B cell (primary cell): ENCODE measurements around the gene NUP88. TPM values are rescaled to one million over a fixed set of nuclear protein-coding genes. Genes with fewer than 3 reads are reported as not detected.

Experiments
- ATAC-seq: fragments of 200-7000 bp; cut with Tn5 transposase; one replicate; pipeline ENCODE4 v1.10.0; 2021; ENCODE audit warnings: low read depth, mild to moderate bottlenecking, moderate number of reproducible peaks, moderate library complexity
- CTCF ChIA-PET: fragments of 350-600 bp; sonication (Branson Sonifier 250); formaldehyde crosslinking; loops from one replicate; lab custom pipeline; 2021; ENCODE audit warnings: antibody characterized with exemption, inconsistent platforms; lab: Charles Lee
- POLR2A ChIA-PET: fragments of 350-600 bp; sonication (Branson Sonifier 250); formaldehyde crosslinking; loops from one replicate; lab custom pipeline; 2021; ENCODE audit warnings: antibody characterized with exemption; lab: Charles Lee
- DNase-seq: peaks from one replicate; pipeline ENCODE4 v3.0.0; 2013
- H2AFZ ChIP-seq: 2 replicates; pipeline ENCODE4 v1.6.1; 2012; ENCODE audit warnings: mild to moderate bottlenecking, low read depth, low read length; ENCODE audit not compliant: insufficient read depth, poor library complexity, severe bottlenecking
- H3K27ac ChIP-seq, 2 donors: 1 replicate in 1 of 2; 2 replicates in 1 of 2; pipeline ENCODE4 v1.5.1; 2012 to 2013; ENCODE audit warnings: low read length in 2 of 2, mild to moderate bottlenecking in 2 of 2, moderate library complexity in 1 of 2
- H3K27me3 ChIP-seq, 4 experiments: fragments of 200-600 bp in 1 of 4; sonication (generic) in 1 of 4; replicated peaks in 1 of 4; 1 replicate in 2 of 4; 2 replicates in 2 of 4; pipeline versions ENCODE4 v1.6.1 to v1.7.0; 2013 to 2016; ENCODE audit warnings: low read length in 3 of 4, mild to moderate bottlenecking in 2 of 4, mixed read lengths in 1 of 4, moderate library complexity in 1 of 4; ENCODE audit not compliant: insufficient read depth in 4 of 4, control insufficient read depth in 3 of 4; ENCODE audit errors: control extremely low read depth in 1 of 4
- H3K36me3 ChIP-seq, 2 experiments: replicated peaks in 1 of 2; 1 replicate in 1 of 2; 2 replicates in 1 of 2; pipeline versions ENCODE4 v1.6.1 to v1.7.1; 2013; ENCODE audit warnings: low read length in 1 of 2; ENCODE audit not compliant: insufficient read depth in 2 of 2, control insufficient read depth in 1 of 2; ENCODE audit errors: control extremely low read depth in 1 of 2, extremely low read depth in 1 of 2
- H3K4me1 ChIP-seq, 2 donors: fragments of 200-600 bp in 1 of 2; sonication (generic) in 1 of 2; 1 replicate in 1 of 2; 2 replicates in 1 of 2; pipeline versions ENCODE4 v1.5.1 to v1.6.1; 2013 to 2017; ENCODE audit warnings: low read length in 2 of 2; ENCODE audit not compliant: control insufficient read depth in 2 of 2, insufficient read depth in 2 of 2
- H3K4me2 ChIP-seq: replicated peaks from 2 replicates; pipeline ENCODE3; 2012; ENCODE audit warnings: mild to moderate bottlenecking, low read depth, low read length; ENCODE audit not compliant: poor library complexity, severe bottlenecking
- H3K4me3 ChIP-seq, 5 experiments: fragments of 200-600 bp in 1 of 5; sonication (generic) in 1 of 5; 1 replicate in 3 of 5; 2 replicates in 2 of 5; pipeline versions ENCODE4 v1.5.1 to v1.7.0; 2011 to 2016; ENCODE audit warnings: low read length in 4 of 5, mild to moderate bottlenecking in 4 of 5, low read depth in 2 of 5, control low read depth in 1 of 5, moderate library complexity in 1 of 5; ENCODE audit not compliant: insufficient read depth in 1 of 5; ENCODE audit errors: control extremely low read depth in 1 of 5, extremely low read depth in 1 of 5
- H3K79me2 ChIP-seq: fragments of 200-600 bp; sonication (generic); one replicate; pipeline ENCODE4 v1.6.0; 2016; ENCODE audit warnings: low read length; ENCODE audit not compliant: control insufficient read depth, insufficient read depth
- H3K9ac ChIP-seq: fragments of 200-600 bp; sonication (generic); 2 replicates; pipeline ENCODE4 v1.6.1; 2017; ENCODE audit warnings: mild to moderate bottlenecking, low read length, moderate library complexity
- H3K9me3 ChIP-seq, 3 donors: one replicate each; pipeline versions ENCODE4 v1.6.1 to v1.7.1; 2013; ENCODE audit warnings: low read length in 2 of 3; ENCODE audit not compliant: control insufficient read depth in 2 of 3, insufficient read depth in 1 of 3; ENCODE audit errors: control extremely low read depth in 1 of 3
- H4K20me1 ChIP-seq: 2 replicates; pipeline ENCODE4 v1.6.0; 2012; ENCODE audit warnings: mild to moderate bottlenecking, low read length; ENCODE audit not compliant: insufficient read depth, control insufficient read depth, poor library complexity, severe bottlenecking
- H3K27ac Mint-ChIP-seq: one replicate; pipeline ENCODE4 v1.8.0; 2021; ENCODE audit warnings: mixed read lengths
- H3K27me3 Mint-ChIP-seq: one replicate; pipeline ENCODE4 v1.8.0; 2021; ENCODE audit warnings: mixed read lengths
- H3K4me1 Mint-ChIP-seq: one replicate; pipeline ENCODE4 v1.8.0; 2021; ENCODE audit warnings: mixed read lengths
- H3K4me3 Mint-ChIP-seq: one replicate; pipeline ENCODE4 v1.8.0; 2021; ENCODE audit warnings: mixed read lengths
- H3K9me3 Mint-ChIP-seq: one replicate; pipeline ENCODE4 v1.8.0; 2022; ENCODE audit warnings: mixed read lengths; ENCODE audit not compliant: insufficient read depth
- EZH2 ChIP-seq: IDR thresholded peaks from 2 replicates; pipeline ENCODE4 v1.6.1; 2012; ENCODE audit warnings: borderline replicate concordance, low read depth, mild to moderate bottlenecking, moderate library complexity, low read length; ENCODE audit not compliant: insufficient read depth, poor library complexity, severe bottlenecking
- WGBS: methylation state at CpG from one replicate; pipeline ENCODE4 v1.1.5; 2013; ENCODE audit warnings: missing lambda C conversion rate; ENCODE audit not compliant: insufficient coverage; 5-methylcytosine and 5-hydroxymethylcytosine counted together
- intact Hi-C: fragments of 100-400 bp; cut with micrococcal nuclease; formaldehyde crosslinking; loops from one replicate; pipeline ENCODE4 v1.10.0; 2022
- polyA plus RNA-seq: library from polyadenylated mRNA; depleted of rRNA; stranded (reverse); fragments of >200 nt; gene quantifications from 2 replicates; pipeline ENCODE4 v1.2.3, GENCODE V29; 2012
- total RNA-seq, 2 donors: library from RNA; stranded (reverse); fragments of 120-200 nt in 1 of 2; gene quantifications; 1 replicate in 1 of 2; 2 replicates in 1 of 2; pipeline versions ENCODE4 v1.2.3 to v1.2.4, GENCODE V29; 2013 to 2022
- TF ChIP-seq, protein P1 (sequence below): fragments of 200-600 bp; IDR thresholded peaks from one replicate; pipeline ENCODE4 v1.8.0; 2022; ENCODE audit warnings: antibody characterized with exemption, mild to moderate bottlenecking

Gene NUP88
- total and polyA plus RNA-seq, 2 donors (not counting 1 experiment from before 2014, with no cell fraction given): 214 to 221 TPM

DNA sequence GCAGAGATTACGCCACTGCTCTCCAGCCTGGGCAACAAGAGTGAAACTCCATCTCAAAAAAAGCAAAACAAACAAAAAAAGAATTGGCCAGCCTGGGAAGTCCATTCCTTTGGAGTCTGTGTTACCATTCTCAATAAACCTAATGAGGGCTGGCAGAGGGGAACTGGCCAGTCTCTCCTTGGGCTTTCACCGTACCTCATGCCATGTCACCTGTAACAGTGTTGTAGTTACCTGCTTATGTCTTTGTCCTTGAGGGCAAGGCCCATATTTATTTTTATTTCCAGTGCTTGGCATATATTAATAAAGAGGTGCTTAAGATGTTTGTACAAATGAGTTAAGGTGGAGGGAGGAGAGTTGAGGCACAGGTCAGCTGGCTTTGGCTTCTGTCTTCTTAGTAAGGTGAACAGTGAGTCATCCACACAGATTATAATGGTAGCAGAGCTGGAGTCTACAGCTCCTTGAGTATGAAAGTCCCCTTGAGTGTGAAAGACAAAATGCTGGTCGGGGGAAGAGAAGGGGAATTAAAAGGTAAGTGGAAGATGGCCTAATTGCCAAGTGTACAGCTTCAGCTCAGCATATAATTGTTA lies 11.0 kb upstream of the NUP88 start:
- H3K27ac Mint-ChIP-seq: no peak overlapping the region
- no peaks in the 10 kb centered on the region for H3K27me3 ChIP-seq
- no peak for DNase-seq
- no peaks in the 10 kb centered on the region for H3K9me3 Mint-ChIP-seq
- no peaks in the 10 kb centered on the region for H3K4me1 ChIP-seq
- ATAC-seq: no peak
- H4K20me1 ChIP-seq: peaks cover 43% of the 10 kb centered on the region
- H3K4me2 ChIP-seq: no peak overlapping the region
- TF ChIP-seq EZH2: no peak
- TF ChIP-seq, protein P1, sequence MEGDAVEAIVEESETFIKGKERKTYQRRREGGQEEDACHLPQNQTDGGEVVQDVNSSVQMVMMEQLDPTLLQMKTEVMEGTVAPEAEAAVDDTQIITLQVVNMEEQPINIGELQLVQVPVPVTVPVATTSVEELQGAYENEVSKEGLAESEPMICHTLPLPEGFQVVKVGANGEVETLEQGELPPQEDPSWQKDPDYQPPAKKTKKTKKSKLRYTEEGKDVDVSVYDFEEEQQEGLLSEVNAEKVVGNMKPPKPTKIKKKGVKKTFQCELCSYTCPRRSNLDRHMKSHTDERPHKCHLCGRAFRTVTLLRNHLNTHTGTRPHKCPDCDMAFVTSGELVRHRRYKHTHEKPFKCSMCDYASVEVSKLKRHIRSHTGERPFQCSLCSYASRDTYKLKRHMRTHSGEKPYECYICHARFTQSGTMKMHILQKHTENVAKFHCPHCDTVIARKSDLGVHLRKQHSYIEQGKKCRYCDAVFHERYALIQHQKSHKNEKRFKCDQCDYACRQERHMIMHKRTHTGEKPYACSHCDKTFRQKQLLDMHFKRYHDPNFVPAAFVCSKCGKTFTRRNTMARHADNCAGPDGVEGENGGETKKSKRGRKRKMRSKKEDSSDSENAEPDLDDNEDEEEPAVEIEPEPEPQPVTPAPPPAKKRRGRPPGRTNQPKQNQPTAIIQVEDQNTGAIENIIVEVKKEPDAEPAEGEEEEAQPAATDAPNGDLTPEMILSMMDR: no peak
- no peak overlapping the region for H3K4me3 Mint-ChIP-seq
- H3K79me2 ChIP-seq: peaks cover 50% of the 10 kb centered on the region
- no peak overlapping the region for H2AFZ ChIP-seq
- ChIA-PET POLR2A (no interaction called here), CTCF (interaction anchor here (1.2 kb wide), 1 partner anchor 11 kb away, joined by 4 read pairs; no protein-coding TSS in a partner anchor)
- peaks cover 6% of the 10 kb centered on the region for H3K4me1 Mint-ChIP-seq
- H3K9ac ChIP-seq: no peak overlapping the region
- no peaks in the 10 kb centered on the region for H3K9me3 ChIP-seq
- H3K27ac ChIP-seq: no peak overlapping the region
- WGBS: 100% methylated on average over 1 of the region's 3 CpGs
- intact Hi-C loops: no loop called here
- no peaks in the 10 kb centered on the region for H3K27me3 Mint-ChIP-seq
- H3K4me3 ChIP-seq: no peak overlapping the region
- H3K36me3 ChIP-seq: peaks cover 0 to 88% of the 10 kb centered on the region in 2 experiments

DNA sequence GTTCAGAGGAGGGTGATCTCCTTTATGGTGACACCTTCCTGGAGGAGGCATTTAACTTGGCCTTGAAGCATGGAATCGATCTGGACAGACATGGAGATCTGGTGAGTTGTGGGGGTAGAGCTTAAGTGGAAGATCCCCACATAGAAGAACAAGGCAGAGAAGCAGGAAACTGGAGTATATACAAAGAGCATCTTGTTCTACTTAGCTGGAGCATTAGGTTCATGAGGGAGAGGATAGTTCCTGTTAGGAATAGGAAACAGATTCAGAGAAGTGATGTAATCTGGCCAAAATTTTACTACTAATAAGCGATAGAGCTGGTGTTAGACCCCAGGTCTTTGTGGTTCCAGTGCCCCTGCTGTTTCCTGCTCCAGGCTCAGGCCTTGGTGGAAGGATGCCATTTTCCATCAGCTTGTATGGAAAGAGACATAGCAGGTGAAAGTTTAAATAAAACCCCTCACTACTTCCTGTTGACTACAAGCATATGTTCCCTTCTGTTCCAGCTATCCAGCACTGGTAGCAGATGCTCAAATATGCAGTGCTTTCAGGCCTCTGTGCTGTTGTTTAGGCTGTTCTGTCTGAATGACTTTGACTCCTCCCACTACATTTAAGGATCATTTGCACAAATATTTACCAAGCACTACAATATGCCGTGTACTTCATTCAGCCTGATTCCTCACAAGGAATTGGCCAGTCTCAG lies 9.9 kb upstream of the NUP88 start:
- no peaks in the 10 kb centered on the region for H3K9me3 ChIP-seq
- no peak overlapping the region for H3K4me3 ChIP-seq
- TF ChIP-seq, protein P1: no peak
- TF ChIP-seq EZH2: no peak
- intact Hi-C loops: no loop called here
- H3K36me3 ChIP-seq: peaks cover 0 to 89% of the 10 kb centered on the region in 2 experiments
- H3K27me3 ChIP-seq: no peaks in the 10 kb centered on the region
- CTCF ChIA-PET: interaction anchor here (0.7 to 1.3 kb wide), 3 partner anchors 10 to 13 kb away, joined by 4 to 9 read pairs (median 4); partner anchors contain the start of gene C1QBP
- no peak overlapping the region for H3K9ac ChIP-seq
- no peak overlapping the region for H2AFZ ChIP-seq
- no peak overlapping the region for H3K4me2 ChIP-seq
- peaks cover 35% of the 10 kb centered on the region for H4K20me1 ChIP-seq
- no peak overlapping the region for H3K4me3 Mint-ChIP-seq
- H3K4me1 ChIP-seq: no peaks in the 10 kb centered on the region
- no peak for DNase-seq
- 100% methylated on average over 1 of the region's 3 CpGs for WGBS
- peak overlapping the region in 1 of 2 donors; percentile 10 for H3K27ac ChIP-seq
- H3K79me2 ChIP-seq: peaks cover 53% of the 10 kb centered on the region
- ATAC-seq: no peak
- POLR2A ChIA-PET: interaction anchor here (0.9 kb wide), 1 partner anchor 10 kb away, joined by 3 read pairs; the partner anchor contains the start of gene C1QBP
- H3K4me1 Mint-ChIP-seq: peaks cover 8% of the 10 kb centered on the region
- H3K27ac Mint-ChIP-seq: peak overlapping the region; percentile 23
- no peaks in the 10 kb centered on the region for H3K27me3 Mint-ChIP-seq
- no peaks in the 10 kb centered on the region for H3K9me3 Mint-ChIP-seq
